ENCODE results near the gene FAM131C. TPM values are rescaled to one million over a fixed set of nuclear protein-coding genes. Genes with fewer than 3 reads are reported as not detected.
"Not testable (repeated sequence)": the region's sequence is repeated elsewhere in the genome, so short reads cannot be mapped to it uniquely, and the experiment has no call there.

Gene FAM131C
- total RNA-seq, 1 donor = not detected

DNA sequence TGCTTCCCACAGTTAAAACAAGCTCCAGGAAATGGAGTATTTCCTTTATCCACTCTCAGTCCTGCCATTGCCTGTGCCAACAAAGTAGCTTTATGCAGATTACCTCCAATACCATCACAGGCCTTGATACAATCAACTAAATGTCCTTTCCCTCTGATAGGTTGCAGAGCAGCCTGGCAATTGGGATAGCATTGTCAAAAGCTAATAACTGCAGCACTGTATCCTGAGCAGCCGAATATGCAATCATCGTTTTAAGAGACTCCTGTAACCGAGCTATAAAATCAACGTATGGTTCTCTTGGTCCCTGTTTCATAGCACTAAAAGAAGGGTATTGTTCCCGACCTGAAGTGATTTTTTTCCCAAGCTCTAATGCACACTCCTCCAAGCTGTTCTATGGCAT, 33.6 kb upstream of the FAM131C start:
- not testable (repeated sequence) for DNase-seq (ENCODE audit: low read depth in 2 of 3, low spot score in 2 of 3)

DNA sequence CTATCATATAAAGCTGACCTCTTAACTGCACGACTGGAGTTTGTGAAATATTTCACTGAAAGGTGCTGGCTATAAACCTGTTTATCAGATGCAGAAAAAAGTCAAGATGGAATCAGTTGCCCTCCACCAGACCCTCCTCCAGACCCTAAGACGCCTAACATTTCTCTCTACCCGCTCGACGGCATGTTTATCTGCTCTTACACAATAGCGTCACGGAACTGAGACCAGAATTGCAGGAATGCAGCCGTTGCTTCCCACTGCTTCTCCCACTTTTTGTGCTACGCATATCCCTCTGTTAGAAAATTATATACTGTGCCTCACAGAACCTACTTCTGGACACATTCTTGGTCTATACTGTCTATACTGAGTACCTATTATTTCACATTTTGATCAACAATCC, 28.2 kb upstream of the FAM131C start:
- no peak for DNase-seq (ENCODE audit: low read depth in 2 of 3, low spot score in 2 of 3)

DNA sequence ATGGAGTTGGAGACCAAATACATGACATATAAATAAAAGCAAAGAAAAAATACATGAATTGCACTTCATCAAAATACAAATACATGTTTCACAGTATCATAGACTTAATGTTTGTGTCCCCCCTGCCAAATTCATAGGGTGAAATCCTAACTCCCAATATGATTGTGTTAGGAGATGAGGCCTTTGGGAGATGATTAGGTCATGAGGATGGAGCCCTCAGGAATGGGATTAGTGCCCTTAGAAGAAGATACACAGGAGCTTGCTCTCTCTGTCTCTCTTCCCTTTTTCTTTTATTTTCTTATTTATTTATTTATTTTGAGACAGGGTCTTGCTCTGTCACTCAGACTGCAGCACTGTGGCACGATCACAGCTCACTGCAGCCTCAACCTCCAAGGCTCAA, 26.0 kb upstream of the FAM131C start:
- DNase-seq (ENCODE audit: low read depth in 2 of 3, low spot score in 2 of 3) = no peak

DNA sequence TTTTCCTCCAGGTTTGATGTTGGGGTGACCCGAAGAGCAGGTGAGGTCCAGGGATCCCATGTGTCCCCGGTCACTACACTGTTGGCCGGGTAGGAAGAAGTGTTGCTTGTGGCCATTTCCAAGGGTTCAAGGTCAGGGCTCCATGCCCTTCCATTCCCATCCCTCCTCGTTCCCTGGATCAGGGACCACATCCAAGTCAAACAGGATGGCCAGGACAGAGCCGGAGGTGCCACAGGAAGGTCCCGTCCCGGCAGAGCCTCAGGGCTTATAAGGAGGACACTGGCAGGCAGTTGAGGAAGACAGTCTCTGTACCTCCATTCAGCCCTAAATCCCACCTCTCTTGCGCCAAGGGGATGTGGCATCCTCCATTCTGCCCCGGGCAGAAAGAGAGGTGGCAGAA, 22.0 kb upstream of the FAM131C start:
- DNase-seq (ENCODE audit: low read depth in 2 of 3, low spot score in 2 of 3) = no peak

DNA sequence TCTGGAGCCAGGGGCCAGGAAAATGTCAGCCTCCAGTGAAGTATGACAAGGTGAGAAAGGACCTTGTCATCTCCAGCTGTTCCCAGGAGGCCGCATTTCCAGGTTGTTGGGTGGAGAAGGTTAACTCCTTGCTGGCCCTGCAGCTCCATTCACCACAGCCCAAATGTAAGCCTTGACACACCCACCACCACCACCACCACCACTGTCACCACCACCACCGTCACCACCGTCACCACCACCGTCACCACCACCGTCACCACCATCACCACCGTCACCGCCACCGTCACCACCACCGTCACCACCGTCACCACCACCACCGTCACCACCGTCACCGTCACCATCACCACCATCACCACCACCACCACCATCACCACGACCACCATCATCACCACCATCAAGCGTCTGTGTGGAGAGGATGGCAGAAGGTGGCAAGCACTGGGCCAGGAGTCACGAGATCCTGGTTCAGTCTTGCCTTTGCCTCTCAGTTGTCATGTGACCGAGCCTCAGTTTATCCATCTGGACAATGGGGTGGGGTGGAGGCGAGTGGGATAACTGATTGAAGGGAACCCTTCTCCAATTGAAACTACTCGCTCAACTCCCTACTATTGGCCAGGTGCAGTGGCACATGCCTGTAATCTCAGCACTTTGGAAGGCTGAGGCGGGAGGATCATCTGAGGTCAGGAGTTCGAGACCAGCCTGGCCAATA, 21.2 kb upstream of the FAM131C start:
- no peak for DNase-seq (ENCODE audit: low read depth in 2 of 3, low spot score in 2 of 3)

DNA sequence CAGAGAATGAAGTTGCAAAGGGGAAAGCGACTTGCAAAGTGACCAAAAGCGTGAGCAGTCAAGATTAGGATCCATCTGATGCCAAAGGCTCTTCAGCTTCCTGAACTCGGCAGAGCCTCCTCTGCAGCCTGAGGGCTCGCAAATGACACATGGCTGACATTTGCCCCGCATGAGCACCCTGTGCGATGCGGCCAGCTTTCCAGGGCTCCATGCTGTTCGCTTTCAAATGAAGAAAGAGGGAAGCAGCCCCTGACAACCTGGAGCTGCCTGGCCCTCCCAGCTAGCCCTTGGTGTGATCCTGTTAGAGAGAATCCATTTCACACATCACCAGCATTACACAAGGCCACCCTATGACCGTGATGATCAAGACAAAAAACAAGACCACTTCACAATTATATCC, 20.2 kb upstream of the FAM131C start:
- DNase-seq (ENCODE audit: low read depth in 2 of 3, low spot score in 2 of 3) = no peak

DNA sequence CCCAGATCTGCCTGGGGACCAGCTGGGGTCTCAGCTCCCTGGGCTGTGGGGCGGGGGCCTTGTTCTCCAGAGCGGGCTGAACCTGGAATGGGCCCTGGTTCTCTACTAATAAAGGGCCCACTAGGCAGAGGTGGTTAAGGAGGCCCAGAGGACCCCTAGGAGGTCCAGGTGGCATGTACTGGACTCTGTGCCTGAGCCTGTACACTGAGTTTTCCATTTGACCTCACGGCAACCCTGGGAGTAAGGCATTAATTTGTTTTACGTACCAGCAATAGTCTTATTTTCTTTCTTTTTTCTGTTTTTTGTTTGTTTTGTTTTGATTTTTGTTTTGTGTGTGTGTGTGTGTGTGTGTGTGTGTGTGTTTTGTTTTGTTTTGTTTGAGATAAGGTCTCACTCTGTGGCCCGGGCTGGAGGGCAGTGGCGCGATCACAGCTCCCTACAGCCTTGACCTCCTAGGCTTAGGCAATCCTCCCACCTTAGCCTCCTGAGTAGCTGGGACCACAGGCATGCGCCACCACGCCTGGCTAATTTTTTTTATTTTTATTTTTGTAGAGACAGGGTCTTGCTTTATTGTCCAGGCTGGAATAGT, 19.6 kb upstream of the FAM131C start:
- no peak for DNase-seq (ENCODE audit: low read depth in 2 of 3, low spot score in 2 of 3)

DNA sequence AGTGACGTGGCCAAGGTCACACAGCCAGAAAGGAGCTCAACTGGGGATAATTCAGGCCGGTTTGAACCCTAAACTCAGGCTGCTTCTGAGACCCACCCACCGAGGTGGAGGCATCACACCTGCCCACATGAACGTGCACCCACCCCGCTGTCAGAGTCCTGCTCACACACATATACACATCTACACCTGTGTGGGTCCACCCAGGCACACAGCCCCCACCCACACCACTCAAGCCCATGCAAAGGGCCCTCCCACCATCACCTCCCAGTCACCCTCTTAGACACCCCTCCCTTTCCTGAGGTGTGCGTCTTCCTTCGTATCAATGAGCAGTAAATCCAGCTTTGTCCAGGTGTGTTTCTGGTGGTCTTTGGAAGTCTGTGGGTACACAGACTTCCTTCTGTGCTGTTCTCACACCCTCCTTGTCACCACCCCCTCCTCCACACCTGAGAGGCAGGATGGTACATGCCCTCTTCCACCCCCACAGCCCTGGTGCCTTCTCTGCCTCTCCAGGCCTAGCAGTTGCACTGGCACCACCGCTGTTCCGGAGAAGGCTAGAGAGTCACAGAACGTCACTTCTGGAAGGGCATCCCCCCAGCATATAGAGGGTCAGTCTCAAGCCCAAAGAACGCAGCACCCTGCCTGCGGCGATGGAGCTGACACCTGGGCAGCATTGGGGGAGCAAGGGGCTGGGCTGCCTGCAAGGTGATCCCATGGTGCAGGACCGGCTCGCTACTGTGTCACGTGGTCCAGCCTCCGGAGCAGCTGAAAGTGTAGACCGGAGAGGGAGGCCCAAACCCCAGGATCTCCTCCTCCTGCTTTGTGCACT, 18.9 kb upstream of the FAM131C start:
- DNase-seq (ENCODE audit: low read depth in 2 of 3, low spot score in 2 of 3) = no peak

DNA sequence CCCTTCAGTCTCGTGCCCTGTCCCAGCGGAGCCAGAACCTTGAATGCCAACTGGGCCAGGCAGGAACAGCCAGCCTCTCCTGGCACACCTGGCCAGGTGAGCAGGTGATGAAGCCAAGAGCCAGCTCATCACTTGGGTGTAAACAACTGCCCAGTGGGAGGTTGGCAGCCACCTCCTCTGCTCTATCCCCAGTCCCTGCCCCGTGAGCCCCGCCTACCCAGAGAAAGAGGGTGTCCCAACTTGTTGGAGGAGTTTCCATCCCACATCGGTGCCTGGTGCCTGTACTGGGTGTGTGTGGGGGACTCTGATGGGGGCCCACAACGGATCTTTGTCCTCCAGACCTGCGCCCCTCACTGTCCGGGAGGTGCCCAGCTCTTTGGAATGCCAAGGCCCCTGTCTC, 17.8 kb upstream of the FAM131C start:
- no peak for DNase-seq (ENCODE audit: low read depth in 2 of 3, low spot score in 2 of 3)

DNA sequence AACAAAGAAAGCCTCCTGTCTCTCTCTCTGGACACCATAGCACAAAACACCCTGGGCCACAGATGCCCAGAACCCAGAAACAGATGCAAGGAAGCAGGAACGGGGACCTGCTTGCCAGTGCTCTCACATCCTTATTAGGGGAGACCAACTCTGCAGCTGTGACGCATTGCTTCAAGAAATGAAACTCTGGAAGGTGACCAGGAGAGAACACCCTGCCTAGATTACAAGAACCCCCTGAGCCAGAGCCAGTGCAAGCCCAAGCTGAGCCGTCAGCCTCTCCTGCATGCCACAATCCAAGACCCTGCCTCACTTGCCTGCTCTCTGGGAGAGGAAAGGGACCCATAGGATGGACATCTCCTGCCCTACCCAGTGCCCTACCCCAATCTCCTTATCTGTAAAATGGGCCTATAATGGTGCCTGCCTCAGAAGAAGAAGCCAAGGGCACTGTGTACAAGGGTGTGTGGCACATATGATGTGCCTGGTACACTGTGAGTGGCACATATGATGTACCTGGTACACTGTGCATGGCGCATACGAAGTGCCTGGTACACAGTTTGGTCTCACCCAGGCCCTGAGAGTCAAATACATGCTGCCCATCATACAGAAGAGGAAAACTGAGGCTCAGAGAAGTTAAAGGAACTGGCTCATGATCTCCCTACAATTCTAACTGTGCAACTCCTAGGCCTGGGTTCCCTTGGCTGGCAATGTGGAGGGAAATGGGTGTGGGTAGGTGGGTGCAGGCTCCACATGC, 16.8 kb upstream of the FAM131C start:
- DNase-seq (ENCODE audit: low read depth in 2 of 3, low spot score in 2 of 3) = no peak

DNA sequence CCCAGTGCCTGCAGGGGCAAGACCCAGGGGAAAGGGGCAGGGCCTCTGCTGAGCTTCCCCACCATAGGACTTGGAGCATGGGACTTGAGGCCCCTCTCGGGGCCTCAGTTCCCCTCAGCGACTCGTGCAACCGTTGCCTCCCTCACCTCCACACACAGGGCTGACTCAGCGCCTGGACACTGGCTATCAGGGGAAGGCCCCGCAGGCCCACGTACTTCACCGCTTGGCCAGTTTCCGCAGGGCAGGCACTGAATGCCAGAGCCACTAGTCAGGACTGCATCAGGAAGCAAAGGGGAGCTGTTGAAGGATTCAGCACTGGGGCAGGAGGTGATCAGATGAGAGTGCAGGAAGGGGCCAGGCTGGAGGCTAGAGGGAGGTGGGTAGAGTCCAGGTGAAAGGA, 15.5 kb upstream of the FAM131C start:
- no peak for DNase-seq (ENCODE audit: low read depth in 2 of 3, low spot score in 2 of 3)

DNA sequence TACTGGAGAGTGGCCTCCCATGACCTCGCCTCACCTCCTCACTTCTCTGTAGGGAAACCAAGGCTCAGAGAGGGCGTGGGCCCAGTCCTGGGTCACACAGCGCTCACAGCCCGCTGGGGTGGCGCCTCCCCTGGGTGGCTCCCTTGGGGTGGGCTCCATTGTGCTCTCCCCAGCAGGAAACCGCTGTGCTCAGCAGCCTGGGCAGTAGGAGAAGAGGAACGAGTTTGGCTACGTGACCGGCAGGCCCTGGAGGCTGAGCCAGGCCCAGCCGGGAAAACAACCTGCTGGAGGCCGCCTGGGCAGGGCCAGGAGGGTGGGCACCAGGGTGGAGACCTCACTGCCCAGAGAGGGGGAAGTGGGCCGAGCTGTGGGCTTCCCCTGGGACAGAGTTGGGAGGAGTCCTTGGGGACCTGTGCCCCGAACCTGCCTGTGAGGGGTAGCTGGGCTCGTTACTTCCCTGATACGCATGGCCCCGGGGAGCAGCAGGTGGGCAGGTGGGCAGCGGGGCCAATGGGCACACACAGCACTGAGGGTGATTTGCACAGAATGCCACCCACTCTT, 15.0 kb upstream of the FAM131C start:
- DNase-seq (ENCODE audit: low read depth in 2 of 3, low spot score in 2 of 3) = no peak

DNA sequence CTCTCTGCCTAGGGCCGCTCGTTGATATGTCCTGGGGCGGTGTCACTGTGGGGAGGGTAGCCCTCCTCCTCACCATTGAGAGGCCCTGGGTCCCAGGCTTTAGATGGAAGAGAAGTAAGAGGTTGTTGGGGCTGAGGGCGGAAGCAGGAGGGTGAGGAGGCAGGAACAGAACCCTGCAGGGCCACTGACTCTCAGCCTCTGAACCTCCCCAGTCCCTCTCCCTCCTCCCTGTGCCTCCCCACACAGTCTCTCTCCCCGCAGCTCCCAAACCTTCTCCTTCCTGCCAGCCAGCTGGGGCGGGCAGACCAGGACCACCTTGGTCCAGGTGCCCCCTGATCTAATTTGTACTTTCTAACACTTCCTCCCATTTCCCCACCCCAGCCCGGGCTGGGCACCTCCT, 14.3 kb upstream of the FAM131C start:
- DNase-seq (ENCODE audit: low read depth in 2 of 3, low spot score in 2 of 3) = no peak

DNA sequence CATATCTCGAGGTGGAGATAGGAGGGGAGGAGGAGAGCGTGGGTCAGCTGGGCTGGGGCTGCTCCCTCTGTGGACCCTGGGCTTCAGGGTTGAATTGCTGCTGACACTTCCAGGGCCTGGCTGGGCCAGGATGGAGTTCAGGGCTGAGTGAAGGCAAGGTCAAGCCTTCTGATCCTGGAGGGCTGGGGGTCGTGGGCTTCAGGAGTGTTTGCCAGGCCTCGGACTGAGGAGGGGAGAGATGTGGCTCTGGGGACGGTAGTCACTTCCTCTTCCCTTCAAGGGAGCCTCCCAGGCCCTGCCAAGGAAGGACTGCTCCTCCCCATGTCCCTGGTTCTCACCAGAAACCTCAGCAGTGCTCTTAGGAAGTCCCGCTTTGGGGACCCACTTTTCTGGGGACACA, 12.1 kb upstream of the FAM131C start:
- no peak for DNase-seq (ENCODE audit: low read depth in 2 of 3, low spot score in 2 of 3)

DNA sequence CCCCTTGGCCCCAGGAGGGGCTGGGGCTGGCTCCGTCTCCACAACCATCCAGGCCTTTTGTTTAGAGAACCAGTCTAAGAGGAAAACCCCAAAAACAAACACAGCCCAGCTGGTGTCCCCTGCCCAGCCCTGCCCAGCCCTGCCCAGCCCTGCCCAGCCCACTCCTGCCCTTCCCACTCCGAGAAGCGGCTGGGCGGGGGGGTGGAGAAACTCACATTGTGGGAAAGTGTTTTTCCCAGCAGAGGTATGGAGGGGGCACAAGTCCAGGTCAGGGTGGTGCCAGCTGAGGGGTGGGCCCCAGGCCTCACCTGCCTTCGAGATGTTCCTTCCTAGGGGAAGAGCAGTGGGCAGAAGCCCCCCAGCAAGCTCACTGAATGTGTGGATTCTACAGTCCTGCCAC, 10.0 kb upstream of the FAM131C start:
- DNase-seq (ENCODE audit: low read depth in 2 of 3, low spot score in 2 of 3) = no peak

DNA sequence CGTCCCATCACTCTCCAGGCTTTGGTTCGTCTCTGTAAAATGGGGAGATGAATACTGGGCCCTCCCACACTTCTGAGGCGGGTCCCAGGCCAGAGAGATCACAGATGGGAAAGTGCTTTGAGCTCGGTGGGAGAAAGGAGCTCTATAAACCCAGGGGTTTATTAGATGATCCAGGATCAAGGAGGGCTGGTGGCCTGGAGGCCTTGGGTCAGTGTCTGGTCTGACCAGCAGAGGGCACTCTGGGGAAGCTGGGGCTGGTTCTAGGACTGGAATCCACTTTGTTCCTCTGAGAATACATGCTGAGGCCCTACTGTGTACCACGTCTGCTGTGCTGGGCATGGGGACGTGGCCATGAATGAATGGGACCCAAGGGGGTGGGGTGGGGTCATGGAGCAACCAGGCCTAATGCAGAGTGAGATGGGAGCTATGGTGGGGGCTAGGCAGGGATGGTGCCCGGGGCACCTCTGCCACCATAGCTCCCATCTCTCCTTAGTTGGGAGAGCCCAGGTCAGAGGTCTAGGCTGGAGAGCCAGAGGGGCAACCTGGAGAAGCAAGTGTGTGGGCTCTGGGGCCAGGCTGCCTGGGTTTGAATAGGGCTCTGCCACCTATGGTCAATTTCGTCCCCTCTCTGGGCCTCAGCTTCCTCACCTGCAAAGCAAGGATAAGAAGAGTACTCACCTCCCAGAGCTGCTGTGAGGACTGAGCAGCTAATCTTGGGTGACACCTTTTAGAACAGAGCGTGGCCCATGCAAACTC, 9.0 kb upstream of the FAM131C start:
- peak in 2 of 3 donors; percentile 53 to 70 for DNase-seq (ENCODE audit: low read depth in 2 of 3, low spot score in 2 of 3)

DNA sequence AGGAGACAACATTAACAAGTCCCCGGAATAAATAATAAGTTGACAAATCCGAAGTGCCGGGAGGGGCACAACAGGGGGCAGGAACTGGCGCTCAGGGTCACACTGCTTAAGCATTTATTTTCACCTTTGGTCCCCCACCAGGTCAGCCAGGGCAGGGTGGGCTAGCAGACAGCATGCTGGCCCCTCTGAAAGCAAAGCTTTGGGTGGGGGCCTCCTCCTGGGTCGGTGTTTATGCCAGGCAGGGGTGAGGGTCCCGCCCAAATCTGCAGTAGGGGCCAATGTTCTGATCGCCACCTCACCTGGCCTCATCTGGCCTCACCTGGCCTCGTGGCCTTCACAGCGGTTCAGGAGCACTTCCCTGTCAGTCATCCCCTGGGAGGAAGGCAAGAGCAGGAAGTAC, 8.2 kb upstream of the FAM131C start:
- no peak for DNase-seq (ENCODE audit: low read depth in 2 of 3, low spot score in 2 of 3)

DNA sequence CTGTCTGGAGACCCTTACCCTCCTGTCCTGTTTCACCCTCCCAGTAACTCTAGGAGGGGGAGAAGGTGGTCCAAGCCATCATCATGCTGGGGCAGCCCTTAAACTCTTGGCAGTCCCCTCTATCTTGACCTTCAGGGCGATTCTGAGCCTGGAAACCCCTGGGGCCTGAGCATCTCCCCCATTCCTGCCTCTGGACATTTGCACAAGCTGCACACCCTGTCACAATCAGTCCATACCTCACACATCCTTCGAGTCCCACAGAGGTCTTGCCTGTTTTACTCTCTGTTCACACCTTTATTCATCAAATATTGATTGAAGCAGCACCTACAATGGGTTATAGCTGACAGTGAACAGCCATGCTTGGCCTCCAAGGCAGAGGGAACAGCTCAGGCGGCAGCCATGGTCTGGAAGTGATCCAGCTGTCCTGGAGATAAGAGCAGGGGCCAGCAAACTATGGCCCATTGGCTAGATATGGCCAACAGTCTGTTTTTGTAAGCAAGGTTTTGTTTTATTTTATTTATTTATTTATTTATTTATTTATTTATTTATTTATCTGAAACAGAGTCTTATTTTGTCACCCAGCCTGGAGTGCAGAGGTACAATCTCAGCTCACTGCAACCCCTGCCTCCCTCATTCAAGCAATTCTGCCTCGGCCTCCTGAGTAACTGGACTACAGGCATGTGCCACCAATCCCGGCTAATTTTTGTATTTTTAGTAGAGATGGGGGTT, 7.1 kb upstream of the FAM131C start:
- no peak for DNase-seq (ENCODE audit: low read depth in 2 of 3, low spot score in 2 of 3)

DNA sequence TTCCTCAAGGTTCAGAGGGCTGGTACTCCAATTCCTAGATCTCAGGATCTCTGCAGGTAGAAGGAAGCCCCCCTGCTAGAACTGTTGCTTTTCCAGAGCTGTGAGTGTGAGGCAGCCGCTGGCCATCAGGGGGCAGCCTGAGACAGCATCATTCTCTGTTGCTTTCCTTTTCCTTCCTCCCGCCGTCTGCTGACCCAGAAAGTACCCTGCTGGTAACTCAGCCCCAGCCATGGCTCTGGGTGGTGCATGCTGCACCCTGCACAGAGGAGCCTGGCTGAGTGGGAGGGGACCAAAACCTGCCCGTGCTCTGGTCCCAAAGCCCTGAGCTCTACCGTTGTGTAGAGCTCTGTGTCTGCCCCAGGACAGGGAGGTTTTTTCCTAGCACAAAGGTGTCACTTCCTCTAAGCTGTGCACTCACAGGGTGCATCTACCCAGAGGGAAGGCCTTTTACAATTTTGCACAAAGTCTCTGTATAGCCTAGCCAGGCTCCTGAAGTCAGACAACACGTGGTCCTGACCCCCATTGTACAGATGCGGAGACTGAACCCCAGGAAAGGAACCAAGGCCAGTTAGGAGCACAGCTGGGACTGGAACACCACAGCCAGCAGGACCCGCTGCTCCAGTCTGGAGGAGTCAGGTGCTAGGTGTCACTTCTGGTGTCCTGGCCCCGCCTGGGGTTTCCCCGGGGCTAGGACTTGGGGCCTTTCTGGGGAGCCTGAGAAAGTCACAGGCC, 5.6 kb upstream of the FAM131C start:
- DNase-seq (ENCODE audit: low read depth in 2 of 3, low spot score in 2 of 3) = peak; percentile 48 to 80 (median 72)

Measured in hematopoietic multipotent progenitor cell (in vitro differentiated cells).